Heart left ventricle (tissue), 16 donors: ENCODE results near the gene MTFMT. TPM values are rescaled to one million over a fixed set of nuclear protein-coding genes. Genes with fewer than 3 reads are reported as not detected.

Experiments used
- ATAC-seq, 4 donors: fragments of 200-7000 bp; cut with Tn5 transposase; one replicate each; pipeline ENCODE4 v1.9.1; 2020 to 2022; ENCODE audit warnings: moderate library complexity in 4 of 4, mild to moderate bottlenecking in 3 of 4, moderate number of reproducible peaks in 1 of 4
- DNase-seq, 5 donors: peaks; one replicate each; pipeline ENCODE4 v3.0.0-alpha.2; 2020
- H3K27ac ChIP-seq, 12 donors: fragments of 200-600 bp; sonication (generic) in 4 of 12; one replicate each; pipeline versions ENCODE4 v1.5.0 to v1.8.0; 2016 to 2022; ENCODE audit warnings: mild to moderate bottlenecking in 2 of 12
- H3K27me3 ChIP-seq, 9 donors: fragments of 200-600 bp; sonication (generic) in 2 of 9; one replicate each; pipeline versions ENCODE4 v1.5.1 to v1.8.0; 2016 to 2022; ENCODE audit warnings: mild to moderate bottlenecking in 3 of 9
- H3K36me3 ChIP-seq, 9 donors: fragments of 200-600 bp; sonication (generic) in 2 of 9; one replicate each; pipeline versions ENCODE4 v1.5.0 to v1.8.0; 2018 to 2022; ENCODE audit warnings: mild to moderate bottlenecking in 2 of 9
- H3K4me1 ChIP-seq, 12 donors: fragments of 200-600 bp; sonication (generic) in 4 of 12; one replicate each; pipeline versions ENCODE4 v1.5.0 to v1.8.0; 2016 to 2022; ENCODE audit warnings: mild to moderate bottlenecking in 3 of 12
- H3K4me3 ChIP-seq, 12 donors: fragments of 200-600 bp; sonication (generic) in 4 of 12; one replicate each; pipeline versions ENCODE4 v1.5.0 to v1.8.0; 2017 to 2022; ENCODE audit warnings: mild to moderate bottlenecking in 9 of 12, moderate library complexity in 4 of 12
- H3K9me3 ChIP-seq, 12 donors: fragments of 200-600 bp; sonication (generic) in 4 of 12; one replicate each; pipeline versions ENCODE4 v1.5.0 to v1.8.0; 2016 to 2022; ENCODE audit warnings: mild to moderate bottlenecking in 1 of 12
- POLR2A ChIP-seq, 2 donors: fragments of 450-650 bp; IDR thresholded peaks; one replicate each; pipeline ENCODE4 v1.6.1; 2017; ENCODE audit warnings: antibody characterized with exemption in 2 of 2, mild to moderate bottlenecking in 2 of 2, moderate library complexity in 2 of 2
- whole genome bisulfite sequencing, 4 donors: extraction: QIAGEN DNeasy Blood & Tissue Kit in 2 of 4; methylation state at CpG; one replicate each; pipeline versions ENCODE4 v1.1.5 to v1.1.7; 2013 to 2018; 5-methylcytosine and 5-hydroxymethylcytosine counted together
- intact Hi-C, 10 donors: fragments of 100-400 bp; cut with DNase I; formaldehyde crosslinking; loops; one replicate each; pipeline versions ENCODE4 v1.11.1 to v1.14.2; 2022
- polyA plus RNA-seq, 2 donors: library from polyadenylated mRNA; stranded (reverse); fragments of 200-250 nt; gene quantifications; one replicate each; pipeline ENCODE4 v1.2.3, GENCODE V29; 2013
- total RNA-seq, 9 donors: library from RNA; depleted of rRNA in 2 of 9; stranded (reverse); fragments of >200 nt in 2 of 9; fragmentation: NEBNext Ultra II Directional in 3 of 9; extraction: Animal tissue kit (Norgen Biotek cat#: 25700) in 3 of 9; gene quantifications; one replicate each; pipeline versions ENCODE4 v1.1.0 to v1.2.4, GENCODE V29; 2016 to 2023
- TF ChIP-seq, protein P1 (sequence below), 12 donors: fragments of 200-600 bp; sonication (generic) in 4 of 12; IDR thresholded peaks; one replicate each; pipeline versions ENCODE4 v1.5.0 to v1.8.0; 2018 to 2022; ENCODE audit warnings: antibody characterized with exemption in 12 of 12, mild to moderate bottlenecking in 5 of 12
- donor health status: ischemic (EF 13 %, LVEDD 7.1; RV severe dilation, severe dysfunction).
- donor health status: healthy with polysubstance abuse.
- donor health status: DM: no; HTN: yes; CAD: no.
- donor health status: DM: no; HTN: no; CAD: no.
- donor health status: ischemic (EF 25% LVEDD 6.9; RV normal size, moderate dysfunction).
- donor health status: ischemic (EF 25% LVEDD 5.7; RV mildly dilated, moderate dysfunction).
- donor health status: healthy.
- donor health status: DM: yes; HTN: yes; CAD: no.
- donor health status: ischemic (EF 35%, LVEDD 5.7; RV mildly dilated, moderate dysfunction).
- donor health status: nonischemic (EF 11% LVEDD 7.7; RV severe dilation, severe dysfunction).
- donor health status: DM: yes; HTN: yes; CAD: no.
- donor health status: PGD.
- donor health status: ischemic (EF 29% LVEDD 5.4; RV normal size, mild dysfunction).
- donor health status: nonischemic (EF 23%, LVEDD 6.1; RV moderate dilation, normal function).

Gene MTFMT
- total and polyA plus RNA-seq, 11 donors: 6.0 to 41.0 (median 19.4) TPM

DNA sequence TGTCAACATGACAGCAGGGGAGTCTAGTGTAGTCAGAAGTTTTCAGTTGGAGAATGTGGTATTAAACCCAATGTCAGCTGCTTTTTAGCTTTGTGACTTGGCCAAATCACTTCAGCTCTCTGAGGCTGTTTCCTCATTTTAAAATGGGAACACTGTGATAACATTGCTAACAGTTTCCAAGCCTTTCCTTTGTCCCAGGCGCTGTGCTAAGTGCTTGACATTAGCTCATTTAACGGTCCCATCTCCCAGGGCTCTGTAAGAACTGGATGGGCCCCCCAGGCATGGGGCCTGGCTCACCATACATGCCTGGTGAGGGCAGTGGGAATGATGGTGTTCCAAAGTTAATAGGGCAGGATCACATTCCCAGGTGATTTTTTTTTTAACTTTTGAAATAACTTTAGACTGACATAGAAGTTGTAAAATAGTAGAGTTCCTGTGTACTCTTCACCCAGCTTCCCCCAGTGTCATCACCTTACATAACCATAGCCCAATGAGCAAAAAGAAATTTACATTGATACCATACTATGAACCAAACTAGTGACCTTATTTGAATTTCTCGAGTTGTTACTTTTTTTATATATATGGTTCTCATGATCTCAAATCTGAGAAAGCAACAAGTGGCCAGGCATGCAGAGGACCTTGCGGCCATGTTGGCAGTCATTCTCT, 30.6 kb upstream of the MTFMT start:
- intact Hi-C loops: loop anchor here in 2 of 10 donors (10.0 kb wide), 2 partner anchors 215 to 235 kb away; partner anchors contain the start of gene RNU5A-1 (in 1 of the 2)
- H3K4me1 ChIP-seq: peaks cover 3 to 63% (median 23%) of the 10 kb centered on the region in 12 donors
- H3K27ac ChIP-seq: peak overlapping the region in 10 of 12 donors; percentile 0 to 69 (median 36)
- H3K27me3 ChIP-seq: no peaks in the 10 kb centered on the region
- DNase-seq (no peak), ATAC-seq (peak in 2 of 4 donors; percentile 31 to 38)
- TF ChIP-seq POLR2A (IDR thresholded peaks at IDR 0.05): no peak
- TF ChIP-seq, protein P1, sequence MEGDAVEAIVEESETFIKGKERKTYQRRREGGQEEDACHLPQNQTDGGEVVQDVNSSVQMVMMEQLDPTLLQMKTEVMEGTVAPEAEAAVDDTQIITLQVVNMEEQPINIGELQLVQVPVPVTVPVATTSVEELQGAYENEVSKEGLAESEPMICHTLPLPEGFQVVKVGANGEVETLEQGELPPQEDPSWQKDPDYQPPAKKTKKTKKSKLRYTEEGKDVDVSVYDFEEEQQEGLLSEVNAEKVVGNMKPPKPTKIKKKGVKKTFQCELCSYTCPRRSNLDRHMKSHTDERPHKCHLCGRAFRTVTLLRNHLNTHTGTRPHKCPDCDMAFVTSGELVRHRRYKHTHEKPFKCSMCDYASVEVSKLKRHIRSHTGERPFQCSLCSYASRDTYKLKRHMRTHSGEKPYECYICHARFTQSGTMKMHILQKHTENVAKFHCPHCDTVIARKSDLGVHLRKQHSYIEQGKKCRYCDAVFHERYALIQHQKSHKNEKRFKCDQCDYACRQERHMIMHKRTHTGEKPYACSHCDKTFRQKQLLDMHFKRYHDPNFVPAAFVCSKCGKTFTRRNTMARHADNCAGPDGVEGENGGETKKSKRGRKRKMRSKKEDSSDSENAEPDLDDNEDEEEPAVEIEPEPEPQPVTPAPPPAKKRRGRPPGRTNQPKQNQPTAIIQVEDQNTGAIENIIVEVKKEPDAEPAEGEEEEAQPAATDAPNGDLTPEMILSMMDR (IDR thresholded peaks at IDR 0.05): no peak
- H3K4me3 ChIP-seq: no peak overlapping the region
- H3K9me3 ChIP-seq: peaks cover 0 to 3% (median 0%) of the 10 kb centered on the region in 12 donors
- H3K36me3 ChIP-seq: peaks cover 0 to 29% (median 13%) of the 10 kb centered on the region in 9 donors
- WGBS, 4 donors: 67 to 77% (median 73%) methylated on average over 4 of the region's 4 CpGs

GRCh38 chr15:65059369-65059750, 29.9 kb upstream of the MTFMT start:
- H3K4me1 ChIP-seq: peaks cover 3 to 69% (median 29%) of the 10 kb centered on the region in 12 donors
- DNase-seq (peak in 1 of 5 donors; percentile 22), ATAC-seq (no peak)
- H3K4me3 ChIP-seq: no peak overlapping the region
- peaks cover 0 to 3% (median 0%) of the 10 kb centered on the region in 12 donors for H3K9me3 ChIP-seq
- no peaks in the 10 kb centered on the region for H3K27me3 ChIP-seq
- H3K36me3 ChIP-seq: peaks cover 0 to 35% (median 13%) of the 10 kb centered on the region in 9 donors
- 69 to 89% (median 86%) methylated on average over 2 to 3 of the region's 3 CpGs for WGBS, 4 donors
- H3K27ac ChIP-seq: peak overlapping the region in 9 of 12 donors; percentile 24 to 68 (median 32)
- TF ChIP-seq POLR2A (IDR thresholded peaks at IDR 0.05): no peak
- TF ChIP-seq, protein P1 (IDR thresholded peaks at IDR 0.05): no peak
- intact Hi-C loops: loop anchor here in 2 of 10 donors (10.0 kb wide), 2 partner anchors 215 to 235 kb away; partner anchors contain the start of gene RNU5A-1 (in 1 of the 2)

GRCh38 chr15:65058394-65059368, 29.2 kb upstream of the MTFMT start:
- peaks cover 0 to 3% (median 0%) of the 10 kb centered on the region in 12 donors for H3K9me3 ChIP-seq
- WGBS, 4 donors: 86 to 95% (median 89%) methylated on average over 11 to 16 of the region's 16 CpGs
- no peak overlapping the region for H3K4me3 ChIP-seq
- DNase-seq (peak in 1 of 5 donors; percentile 40), ATAC-seq (no peak)
- peaks cover 3 to 67% (median 29%) of the 10 kb centered on the region in 12 donors for H3K4me1 ChIP-seq
- H3K27me3 ChIP-seq: no peaks in the 10 kb centered on the region
- H3K27ac ChIP-seq: peak overlapping the region in 4 of 12 donors; percentile 26 to 68 (median 36)
- intact Hi-C loops: loop anchor here in 2 of 10 donors (10.0 kb wide), 2 partner anchors 216 to 236 kb away; partner anchors contain the start of gene RNU5A-1 (in 1 of the 2)
- no peak for TF ChIP-seq POLR2A (IDR thresholded peaks at IDR 0.05)
- TF ChIP-seq, protein P1 (IDR thresholded peaks at IDR 0.05): no peak
- peaks cover 0 to 35% (median 10%) of the 10 kb centered on the region in 9 donors for H3K36me3 ChIP-seq
